Sigmoid colon (tissue), 7 donors: ENCODE measurements around the gene TMEM174. TPM values are rescaled to one million over a fixed set of nuclear protein-coding genes. Genes with fewer than 3 reads are reported as not detected.

ENCODE experiments used
- DNase-seq: peaks from one replicate; pipeline ENCODE4 v3.0.0-alpha.2; 2019
- H3K27ac ChIP-seq, 4 donors: fragments of 200-600 bp; sonication (generic); one replicate each; pipeline ENCODE4 v1.5.1; 2016 to 2019; ENCODE audit warnings: mild to moderate bottlenecking in 1 of 4
- H3K27me3 ChIP-seq, 3 donors: fragments of 200-600 bp; sonication (generic); one replicate each; pipeline ENCODE4 v1.5.1; 2019; ENCODE audit warnings: mild to moderate bottlenecking in 1 of 3
- H3K36me3 ChIP-seq, 4 donors: fragments of 200-600 bp; sonication (generic); one replicate each; pipeline ENCODE4 v1.5.1; 2016 to 2019
- H3K4me1 ChIP-seq, 4 donors: fragments of 200-600 bp; sonication (generic); one replicate each; pipeline ENCODE4 v1.5.1; 2017 to 2019
- H3K4me3 ChIP-seq, 4 donors: fragments of 200-600 bp; sonication (generic); one replicate each; pipeline ENCODE4 v1.5.1; 2017 to 2019; ENCODE audit warnings: mild to moderate bottlenecking in 2 of 4, moderate library complexity in 1 of 4
- H3K9me3 ChIP-seq, 4 donors: fragments of 200-600 bp in 3 of 4; sonication (generic) in 3 of 4; one replicate each; pipeline versions ENCODE4 v1.5.1 to v1.6.1; 2013 to 2019
- EP300 ChIP-seq, 4 donors: sonication (generic); formaldehyde crosslinking; IDR thresholded peaks; one replicate each; pipeline ENCODE4 v1.6.1; 2017; ENCODE audit warnings: antibody characterized with exemption in 4 of 4
- POLR2A ChIP-seq, 2 donors: fragments of 450-650 bp; IDR thresholded peaks; one replicate each; pipeline ENCODE4 v1.6.1; 2016; ENCODE audit warnings: antibody characterized with exemption in 2 of 2, mild to moderate bottlenecking in 2 of 2, moderate library complexity in 2 of 2
- POLR2AphosphoS5 ChIP-seq, 4 donors: sonication (generic); formaldehyde crosslinking; IDR thresholded peaks; one replicate each; pipeline ENCODE4 v1.6.1; 2017; ENCODE audit warnings: antibody characterized with exemption in 4 of 4
- WGBS, 2 donors: extraction: QIAGEN DNeasy Blood & Tissue Kit; methylation state at CpG; one replicate each; pipeline ENCODE4 v1.1.7; 2013; 5-methylcytosine and 5-hydroxymethylcytosine counted together
- intact Hi-C: fragments of 100-400 bp; cut with DNase I; formaldehyde crosslinking; loops from one replicate; pipeline ENCODE4 v1.15.1; 2023
- polyA plus RNA-seq, 3 donors: library from polyadenylated mRNA; stranded (reverse); fragments of 200-250 nt; gene quantifications; one replicate each; pipeline ENCODE4 v1.2.3, GENCODE V29; 2013
- total RNA-seq, 4 donors: library from RNA; depleted of rRNA; stranded (reverse); fragments of >200 nt; gene quantifications; one replicate each; pipeline ENCODE4 v1.1.0, GENCODE V29; 2016
- TF ChIP-seq, protein P1 (sequence below), 4 experiments: fragments of 450-650 bp in 3 of 4; fragments of 200-600 bp in 1 of 4; IDR thresholded peaks; one replicate each; pipeline ENCODE4 v1.5.1; 2016 to 2019; ENCODE audit warnings: antibody characterized with exemption in 4 of 4, mild to moderate bottlenecking in 3 of 4, moderate library complexity in 2 of 4
- donor health status: healthy with polysubstance abuse.
- donor health status: Bipolar disorder and iron deficiency.
- donor health status: healthy.

Gene TMEM174
- total and polyA plus RNA-seq, 7 donors, result not detected

DNA sequence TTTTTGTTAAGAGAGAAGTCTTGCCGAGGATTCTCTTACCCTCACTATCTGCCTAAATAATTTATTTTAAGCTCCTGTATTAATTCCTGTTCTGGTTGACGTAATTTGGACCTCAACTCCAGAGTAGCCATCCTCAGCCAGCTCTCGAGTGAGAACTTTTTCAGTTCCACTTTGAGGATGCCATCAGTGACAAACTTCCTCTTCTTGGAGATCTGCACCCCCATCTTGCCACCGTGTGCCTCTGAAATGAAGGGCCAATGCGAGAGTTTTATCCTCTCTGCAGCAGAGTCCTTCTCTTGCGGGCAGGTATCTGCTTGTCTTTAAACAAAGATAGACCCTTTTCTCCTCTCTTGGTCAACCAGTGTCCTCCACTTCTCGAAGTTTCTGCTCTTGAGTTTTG is 19.5 kb upstream of the TMEM174 start:
- 67 to 75% methylated on average over 7 of the region's 7 CpGs for WGBS, 2 donors
- TF ChIP-seq POLR2A (IDR thresholded peaks at IDR 0.05) (no peak), EP300 (IDR thresholded peaks at IDR 0.05) (no peak), POLR2AphosphoS5 (IDR thresholded peaks at IDR 0.05) (no peak)
- TF ChIP-seq, protein P1, sequence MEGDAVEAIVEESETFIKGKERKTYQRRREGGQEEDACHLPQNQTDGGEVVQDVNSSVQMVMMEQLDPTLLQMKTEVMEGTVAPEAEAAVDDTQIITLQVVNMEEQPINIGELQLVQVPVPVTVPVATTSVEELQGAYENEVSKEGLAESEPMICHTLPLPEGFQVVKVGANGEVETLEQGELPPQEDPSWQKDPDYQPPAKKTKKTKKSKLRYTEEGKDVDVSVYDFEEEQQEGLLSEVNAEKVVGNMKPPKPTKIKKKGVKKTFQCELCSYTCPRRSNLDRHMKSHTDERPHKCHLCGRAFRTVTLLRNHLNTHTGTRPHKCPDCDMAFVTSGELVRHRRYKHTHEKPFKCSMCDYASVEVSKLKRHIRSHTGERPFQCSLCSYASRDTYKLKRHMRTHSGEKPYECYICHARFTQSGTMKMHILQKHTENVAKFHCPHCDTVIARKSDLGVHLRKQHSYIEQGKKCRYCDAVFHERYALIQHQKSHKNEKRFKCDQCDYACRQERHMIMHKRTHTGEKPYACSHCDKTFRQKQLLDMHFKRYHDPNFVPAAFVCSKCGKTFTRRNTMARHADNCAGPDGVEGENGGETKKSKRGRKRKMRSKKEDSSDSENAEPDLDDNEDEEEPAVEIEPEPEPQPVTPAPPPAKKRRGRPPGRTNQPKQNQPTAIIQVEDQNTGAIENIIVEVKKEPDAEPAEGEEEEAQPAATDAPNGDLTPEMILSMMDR (IDR thresholded peaks at IDR 0.05), result no peak
- H3K9me3 ChIP-seq, result no peaks in the 10 kb centered on the region
- no peaks in the 10 kb centered on the region for H3K36me3 ChIP-seq
- H3K27me3 ChIP-seq, result no peaks in the 10 kb centered on the region
- no peak overlapping the region for H3K27ac ChIP-seq
- no peaks in the 10 kb centered on the region for H3K4me1 ChIP-seq
- intact Hi-C loops, result no loop called here
- DNase-seq, result no peak
- H3K4me3 ChIP-seq, result no peak overlapping the region

- DNase-seq, result no peak
- H3K27ac ChIP-seq, result no peak overlapping the region
- TF ChIP-seq POLR2A (IDR thresholded peaks at IDR 0.05) (no peak), POLR2AphosphoS5 (IDR thresholded peaks at IDR 0.05) (no peak), EP300 (IDR thresholded peaks at IDR 0.05) (no peak)
- TF ChIP-seq, protein P1 (IDR thresholded peaks at IDR 0.05), result no peak
- H3K4me1 ChIP-seq, result no peaks in the 10 kb centered on the region
- 81 to 83% methylated on average over 5 of the region's 5 CpGs for WGBS, 2 donors
- H3K4me3 ChIP-seq, result no peak overlapping the region
- H3K36me3 ChIP-seq, result no peaks in the 10 kb centered on the region
- intact Hi-C loops, result no loop called here
- H3K27me3 ChIP-seq, result peaks cover 0 to 4% (median 0%) of the 10 kb centered on the region in 3 donors
- H3K9me3 ChIP-seq, result no peaks in the 10 kb centered on the region
These were observed 18.6 kb upstream of the TMEM174 start for GRCh38 chr5:73154208-73155006.

GRCh38 chr5:73155271-73156222 is 17.4 kb upstream of the TMEM174 start:
- DNase-seq, result no peak
- Histone ChIP-seq H3K9me3 (no peaks in the 10 kb centered on the region), H3K4me1 (no peaks in the 10 kb centered on the region), H3K4me3 (no peak overlapping the region), H3K27ac (no peak overlapping the region), H3K36me3 (no peaks in the 10 kb centered on the region), H3K27me3 (peaks cover 0 to 6% (median 0%) of the 10 kb centered on the region in 3 donors)
- TF ChIP-seq, protein P1 (IDR thresholded peaks at IDR 0.05), result no peak
- TF ChIP-seq EP300 (IDR thresholded peaks at IDR 0.05) (no peak), POLR2AphosphoS5 (IDR thresholded peaks at IDR 0.05) (no peak)
- 85 to 87% methylated on average over 18 of the region's 18 CpGs for WGBS, 2 donors
- intact Hi-C loops, result no loop called here

DNA sequence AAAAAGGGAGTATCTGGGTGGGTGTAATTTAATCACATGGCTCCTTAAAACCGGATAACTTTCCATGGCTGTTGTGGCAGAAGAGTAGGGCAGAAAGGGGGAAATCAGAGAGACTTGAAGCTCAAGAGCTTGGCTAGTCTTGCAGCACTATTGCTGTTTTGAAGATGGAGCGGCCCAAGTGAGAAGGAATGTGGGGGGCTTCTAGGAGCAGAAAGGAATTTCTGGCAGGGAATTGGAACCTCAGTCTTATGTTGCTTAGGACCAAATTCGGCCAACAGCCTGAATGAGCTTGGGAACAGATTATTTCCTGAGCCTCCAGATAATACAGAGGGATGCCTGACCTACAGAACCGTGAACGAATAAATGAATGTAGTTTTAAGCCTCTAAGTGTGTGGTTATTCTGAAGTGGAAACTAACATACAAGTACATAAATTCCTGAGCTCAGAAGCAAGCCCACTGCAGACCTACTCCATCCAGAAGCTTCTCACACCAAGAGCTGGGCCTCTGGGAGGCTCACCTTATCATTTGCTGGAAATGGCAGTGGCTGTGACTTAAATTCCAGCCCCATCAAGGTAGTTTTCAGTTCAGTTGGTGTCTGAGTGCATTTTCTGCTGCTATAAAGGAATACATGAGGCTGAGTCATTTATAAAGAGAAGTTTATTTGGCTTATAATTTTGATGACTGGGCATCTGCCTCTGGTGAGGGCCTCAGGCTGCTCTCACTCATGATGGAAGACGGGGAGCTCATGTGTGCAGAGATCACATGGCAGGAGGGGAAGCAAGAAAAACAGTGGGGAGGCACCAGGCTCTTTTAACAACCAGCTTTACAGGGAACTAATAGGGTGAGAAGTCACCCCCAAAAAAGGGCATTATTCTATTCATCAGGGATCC is 15.3 kb upstream of the TMEM174 start:
- 81 to 87% methylated on average over 6 of the region's 6 CpGs for WGBS, 2 donors
- intact Hi-C loops, result no loop called here
- peaks cover 0 to 6% (median 0%) of the 10 kb centered on the region in 3 donors for H3K27me3 ChIP-seq

More for the DNA sequence above, 15.3 kb upstream of the TMEM174 start:
- H3K4me1 ChIP-seq, result no peaks in the 10 kb centered on the region
- no peak for TF ChIP-seq POLR2AphosphoS5 (IDR thresholded peaks at IDR 0.05)
- no peak for TF ChIP-seq POLR2A (IDR thresholded peaks at IDR 0.05)
- TF ChIP-seq, protein P1 (IDR thresholded peaks at IDR 0.05), result no peak
- no peak for TF ChIP-seq EP300 (IDR thresholded peaks at IDR 0.05)
- H3K4me3 ChIP-seq, result no peak overlapping the region
- H3K36me3 ChIP-seq, result no peaks in the 10 kb centered on the region
- H3K9me3 ChIP-seq, result no peaks in the 10 kb centered on the region
- no peak overlapping the region for H3K27ac ChIP-seq
- no peak for DNase-seq
